Activated CD8-positive, alpha-beta T cell treated with anti-CD3 and anti-CD28 coated beads, Interleukin-2, amount 10 ng/mL, durations not matched to agents 7 days and 5 days (primary cell): ENCODE results near the gene BBOX1. TPM values are rescaled to one million over a fixed set of nuclear protein-coding genes. Genes with fewer than 3 reads are reported as not detected.
A peak's percentile ranks its signal among the peaks of the same experiment; 100 is the strongest.
"Not testable (repeated sequence)": the region's sequence is repeated elsewhere in the genome, so short reads cannot be mapped to it uniquely, and the experiment has no call there.

Experiments used
- ATAC-seq: fragments of 150-1000 bp; cut with Tn5 transposase; one replicate; pipeline ENCODE4 v1.10.0; 2021; ENCODE audit warnings: moderate library complexity
- CTCF ChIA-PET: fragments of 350-600 bp; sonication (Branson Sonifier 250); formaldehyde crosslinking; loops from one replicate; lab custom pipeline; 2021; ENCODE audit warnings: antibody characterized with exemption; lab: Charles Lee
- POLR2A ChIA-PET: fragments of 350-600 bp; sonication (Branson Sonifier 250); formaldehyde crosslinking; loops from one replicate; lab custom pipeline; 2021; ENCODE audit warnings: antibody characterized with exemption; lab: Charles Lee
- DNase-seq: peaks from one replicate; pipeline ENCODE4 v3.0.0-alpha.2; 2020
- H3K27ac Mint-ChIP-seq: one replicate; pipeline ENCODE4 v1.8.0; 2021; ENCODE audit warnings: mild to moderate bottlenecking, mixed read lengths
- H3K27me3 Mint-ChIP-seq: one replicate; pipeline ENCODE4 v1.8.0; 2021; ENCODE audit warnings: low read depth, mixed read lengths
- H3K36me3 Mint-ChIP-seq: one replicate; pipeline ENCODE4 v1.8.0; 2021; ENCODE audit warnings: low read depth, mixed read lengths
- H3K4me1 Mint-ChIP-seq: one replicate; pipeline ENCODE4 v1.8.0; 2021; ENCODE audit warnings: low read depth, mixed read lengths
- H3K4me3 Mint-ChIP-seq: one replicate; pipeline ENCODE4 v1.8.0; 2021; ENCODE audit warnings: mild to moderate bottlenecking, mixed read lengths
- H3K9me3 Mint-ChIP-seq: one replicate; pipeline ENCODE4 v1.8.0; 2022; ENCODE audit warnings: mixed read lengths; ENCODE audit not compliant: insufficient read depth
- total RNA-seq, 2 experiments: library from RNA; stranded (reverse); gene quantifications; one replicate each; pipeline ENCODE4 v1.2.3, GENCODE V29; 2021

BBOX1 gene
- total RNA-seq, 2 experiments from 2014 or later, result not detected

GRCh38 chr11:27150098-27150497 lies 109.5 kb downstream of the BBOX1 start:
- no peak for ATAC-seq
- ChIA-PET CTCF (no interaction called here), POLR2A (no interaction called here)
- Mint-ChIP-seq H3K27me3 (no peaks in the 10 kb centered on the region), H3K36me3 (no peaks in the 10 kb centered on the region), H3K27ac (no peak overlapping the region), H3K9me3 (no peaks in the 10 kb centered on the region), H3K4me1 (no peaks in the 10 kb centered on the region), H3K4me3 (no peak overlapping the region)
- DNase-seq, result no peak

- Mint-ChIP-seq H3K27me3 (no peaks in the 10 kb centered on the region), H3K36me3 (no peaks in the 10 kb centered on the region), H3K9me3 (no peaks in the 10 kb centered on the region), H3K27ac (no peak overlapping the region), H3K4me1 (no peaks in the 10 kb centered on the region), H3K4me3 (no peak overlapping the region)
- CTCF ChIA-PET, result interaction anchor here (0.9 to 1.0 kb wide), 2 partner anchors 13 to 22 kb away, joined by 3 read pairs; no protein-coding TSS in a partner anchor
- DNase-seq, result no peak
- ATAC-seq, result no peak
- POLR2A ChIA-PET, result no interaction called here
Observed at GRCh38 chr11:27153136-27153535, 112.5 kb downstream of the BBOX1 start.

GRCh38 chr11:27158456-27159334 lies 118.1 kb downstream of the BBOX1 start:
- DNase-seq (peak; percentile 21), ATAC-seq (no peak)
- no peaks in the 10 kb centered on the region for H3K4me1 Mint-ChIP-seq
- ChIA-PET POLR2A (no interaction called here), CTCF (interaction anchor here (1.0 to 1.7 kb wide), 4 partner anchors 18 to 883 kb away, joined by 3 read pairs; no protein-coding TSS in a partner anchor)
- no peaks in the 10 kb centered on the region for H3K36me3 Mint-ChIP-seq
- no peaks in the 10 kb centered on the region for H3K9me3 Mint-ChIP-seq
- H3K27ac Mint-ChIP-seq, result no peak overlapping the region
- peaks cover 4% of the 10 kb centered on the region for H3K27me3 Mint-ChIP-seq
- H3K4me3 Mint-ChIP-seq, result no peak overlapping the region

- ChIA-PET POLR2A (no interaction called here), CTCF (interaction anchor here (1.0 to 1.7 kb wide), 4 partner anchors 18 to 884 kb away, joined by 3 read pairs; no protein-coding TSS in a partner anchor)
- Mint-ChIP-seq H3K27me3 (peaks cover 4% of the 10 kb centered on the region), H3K9me3 (no peaks in the 10 kb centered on the region), H3K36me3 (no peaks in the 10 kb centered on the region), H3K4me1 (no peaks in the 10 kb centered on the region), H3K4me3 (no peak overlapping the region), H3K27ac (no peak overlapping the region)
- DNase-seq (no peak), ATAC-seq (no peak)
Observed at GRCh38 chr11:27159335-27159679, 118.7 kb downstream of the BBOX1 start.

- no peaks in the 10 kb centered on the region for H3K4me1 Mint-ChIP-seq
- no peak for ATAC-seq
Observed at GRCh38 chr11:27161071-27161470, 120.5 kb downstream of the BBOX1 start.

GRCh38 chr11:27162237-27162636 lies 121.6 kb downstream of the BBOX1 start:
- no peaks in the 10 kb centered on the region for H3K36me3 Mint-ChIP-seq
- no peaks in the 10 kb centered on the region for H3K9me3 Mint-ChIP-seq

More at GRCh38 chr11:27161071-27161470, 120.5 kb downstream of the BBOX1 start:
- POLR2A ChIA-PET, result no interaction called here
- no peak for DNase-seq
- no peak overlapping the region for H3K27ac Mint-ChIP-seq
- H3K36me3 Mint-ChIP-seq, result no peaks in the 10 kb centered on the region
- H3K4me3 Mint-ChIP-seq, result no peak overlapping the region
- peaks cover 4% of the 10 kb centered on the region for H3K27me3 Mint-ChIP-seq
- CTCF ChIA-PET, result no interaction called here
- no peaks in the 10 kb centered on the region for H3K9me3 Mint-ChIP-seq

GRCh38 chr11:27166130-27166529 lies 125.5 kb downstream of the BBOX1 start:
- ATAC-seq (no peak), DNase-seq (no peak)
- Mint-ChIP-seq H3K9me3 (no peaks in the 10 kb centered on the region), H3K27me3 (no peaks in the 10 kb centered on the region), H3K27ac (no peak overlapping the region), H3K36me3 (no peaks in the 10 kb centered on the region), H3K4me1 (no peaks in the 10 kb centered on the region), H3K4me3 (no peak overlapping the region)
- ChIA-PET POLR2A (no interaction called here), CTCF (interaction anchor here (1.4 kb wide), 1 partner anchor 13 kb away, joined by 3 read pairs; no protein-coding TSS in a partner anchor)

More at GRCh38 chr11:27162237-27162636, 121.6 kb downstream of the BBOX1 start:
- no peak for ATAC-seq
- Mint-ChIP-seq H3K4me1 (no peaks in the 10 kb centered on the region), H3K27me3 (peaks cover 4% of the 10 kb centered on the region), H3K27ac (no peak overlapping the region), H3K4me3 (no peak overlapping the region)
- no peak for DNase-seq
- ChIA-PET POLR2A (no interaction called here), CTCF (interaction anchor here (0.8 kb wide), 1 partner anchor 337 kb away, joined by 3 read pairs; no protein-coding TSS in a partner anchor)

- Mint-ChIP-seq H3K27me3 (peaks cover 3% of the 10 kb centered on the region), H3K4me3 (no peak overlapping the region), H3K36me3 (no peaks in the 10 kb centered on the region), H3K9me3 (no peaks in the 10 kb centered on the region), H3K4me1 (no peaks in the 10 kb centered on the region), H3K27ac (no peak overlapping the region)
- ChIA-PET CTCF (no interaction called here), POLR2A (no interaction called here)
- DNase-seq (no peak), ATAC-seq (no peak)
Observed at GRCh38 chr11:27171376-27171958, 130.9 kb downstream of the BBOX1 start.

GRCh38 chr11:27173545-27173944 lies 132.9 kb downstream of the BBOX1 start:
- H3K36me3 Mint-ChIP-seq, result no peaks in the 10 kb centered on the region
- POLR2A ChIA-PET, result no interaction called here
- no peaks in the 10 kb centered on the region for H3K4me1 Mint-ChIP-seq
- H3K27ac Mint-ChIP-seq, result no peak overlapping the region
- DNase-seq (no peak), ATAC-seq (no peak)
- CTCF ChIA-PET, result no interaction called here
- H3K27me3 Mint-ChIP-seq, result peaks cover 3% of the 10 kb centered on the region
- no peaks in the 10 kb centered on the region for H3K9me3 Mint-ChIP-seq
- no peak overlapping the region for H3K4me3 Mint-ChIP-seq

- DNase-seq (no peak), ATAC-seq (no peak)
- no peaks in the 10 kb centered on the region for H3K4me1 Mint-ChIP-seq
- H3K27ac Mint-ChIP-seq, result no peak overlapping the region
- H3K27me3 Mint-ChIP-seq, result peaks cover 3% of the 10 kb centered on the region
- CTCF ChIA-PET, result no interaction called here
- no peaks in the 10 kb centered on the region for H3K9me3 Mint-ChIP-seq
- no peaks in the 10 kb centered on the region for H3K36me3 Mint-ChIP-seq
- no peak overlapping the region for H3K4me3 Mint-ChIP-seq
- POLR2A ChIA-PET, result no interaction called here
Observed at GRCh38 chr11:27174021-27174420, 133.4 kb downstream of the BBOX1 start.

- Mint-ChIP-seq H3K9me3 (no peaks in the 10 kb centered on the region), H3K4me3 (no peak overlapping the region), H3K27ac (no peak overlapping the region), H3K36me3 (no peaks in the 10 kb centered on the region), H3K4me1 (no peaks in the 10 kb centered on the region), H3K27me3 (peaks cover 3% of the 10 kb centered on the region)
- CTCF ChIA-PET, result no interaction called here
- POLR2A ChIA-PET, result no interaction called here
- no peak for ATAC-seq
- DNase-seq, result no peak
Observed at GRCh38 chr11:27174672-27175210, 134.1 kb downstream of the BBOX1 start.

- H3K27me3 Mint-ChIP-seq, CTCF ChIA-PET, POLR2A ChIA-PET, H3K4me3 Mint-ChIP-seq, H3K36me3 Mint-ChIP-seq, H3K9me3 Mint-ChIP-seq, ATAC-seq, H3K27ac Mint-ChIP-seq, H3K4me1 Mint-ChIP-seq, DNase-seq: not testable (repeated sequence)
Observed at GRCh38 chr11:27175562-27175961, 134.9 kb downstream of the BBOX1 start.
